Stimulated activated CD8-positive, alpha-beta memory T cell treated with anti-CD3 and anti-CD28 coated beads, Interleukin-15, amount 100 ng/mL, for 4 hours (primary cell): Measurements from ENCODE around the gene HS6ST2.

ENCODE experiments used
- DNase-seq, 2 donors: peaks; one replicate each; pipeline ENCODE4 v3.0.0-alpha.2; 2020; ENCODE audit warnings: low read depth in 2 of 2

HS6ST2 gene

DNA sequence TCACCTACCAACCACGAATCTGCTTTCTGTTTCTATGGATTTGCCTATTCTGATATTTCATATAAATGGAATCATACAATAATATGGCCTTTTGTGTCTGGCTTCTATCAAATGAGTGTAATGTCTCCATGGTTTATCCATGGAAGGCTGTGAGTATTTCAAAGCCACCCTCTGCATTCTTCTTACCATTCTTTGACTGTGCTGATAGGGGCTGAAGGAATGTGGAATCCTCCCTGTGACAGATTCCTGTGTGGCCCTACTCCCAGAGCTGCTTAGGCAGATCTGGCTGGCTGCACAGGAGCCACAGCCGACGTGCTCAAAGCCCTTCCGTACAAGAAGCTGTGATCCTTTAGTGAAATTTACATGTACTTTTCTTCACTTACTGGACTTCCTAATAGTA is 163.2 kb downstream of the HS6ST2 start:
- DNase-seq: no peak

DNA sequence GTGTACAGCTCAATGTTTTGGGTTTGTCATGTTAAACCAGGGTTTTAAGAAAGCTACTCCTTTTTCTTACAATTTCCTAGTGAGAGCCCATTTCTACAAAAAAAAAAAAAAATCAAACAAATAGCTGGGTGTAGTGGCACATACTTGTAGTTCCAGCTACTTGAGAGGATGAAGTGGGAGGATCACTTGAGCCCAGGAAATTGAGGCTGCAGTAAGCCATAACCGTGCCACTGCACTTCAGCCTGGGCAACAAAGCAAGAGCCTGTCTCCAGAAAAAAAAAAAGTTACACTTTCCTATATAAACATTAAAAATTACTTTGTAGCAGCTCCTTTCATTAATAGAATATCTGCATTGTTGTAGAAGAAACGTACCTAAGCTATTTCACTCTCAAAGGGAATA is 166.7 kb downstream of the HS6ST2 start:
- no peak for DNase-seq

DNA sequence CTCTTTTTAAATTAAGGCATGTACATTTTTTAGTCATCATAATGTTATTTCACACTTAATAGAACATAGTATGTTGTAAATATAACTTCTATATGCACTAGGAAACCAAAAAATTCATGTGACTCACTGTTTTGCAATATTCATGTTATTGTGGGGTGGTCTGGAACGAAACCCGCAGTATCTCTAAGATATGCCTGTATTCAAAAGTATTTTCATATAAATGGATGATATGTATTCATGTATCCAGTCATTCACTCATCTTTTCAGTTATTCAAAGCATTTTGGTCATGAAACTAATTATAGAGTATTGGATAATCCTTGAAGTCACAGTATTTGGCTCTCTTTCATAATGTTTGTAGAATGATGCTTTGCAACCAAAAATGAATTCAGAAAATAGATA is 168.1 kb downstream of the HS6ST2 start:
- DNase-seq: no peak

DNA sequence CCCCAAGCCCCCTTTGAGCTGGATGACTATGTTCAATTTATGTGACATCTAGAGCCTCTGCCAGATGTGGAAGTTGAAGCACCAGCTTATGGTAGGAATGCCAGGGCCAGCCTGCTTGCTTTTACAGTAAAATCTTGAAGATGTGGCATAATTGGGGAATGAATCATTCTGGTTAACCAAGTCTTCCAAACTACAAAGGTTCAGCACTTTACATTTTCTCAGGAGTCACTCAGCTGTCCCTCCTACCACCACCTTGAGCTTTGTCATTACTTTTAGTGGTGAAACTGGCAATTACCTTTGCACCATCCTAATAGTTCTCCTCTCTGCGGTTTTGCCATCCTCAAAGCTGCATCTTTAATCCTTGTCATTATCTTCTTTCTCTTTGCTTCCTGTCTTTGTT is 172.2 kb downstream of the HS6ST2 start:
- DNase-seq: no peak

DNA sequence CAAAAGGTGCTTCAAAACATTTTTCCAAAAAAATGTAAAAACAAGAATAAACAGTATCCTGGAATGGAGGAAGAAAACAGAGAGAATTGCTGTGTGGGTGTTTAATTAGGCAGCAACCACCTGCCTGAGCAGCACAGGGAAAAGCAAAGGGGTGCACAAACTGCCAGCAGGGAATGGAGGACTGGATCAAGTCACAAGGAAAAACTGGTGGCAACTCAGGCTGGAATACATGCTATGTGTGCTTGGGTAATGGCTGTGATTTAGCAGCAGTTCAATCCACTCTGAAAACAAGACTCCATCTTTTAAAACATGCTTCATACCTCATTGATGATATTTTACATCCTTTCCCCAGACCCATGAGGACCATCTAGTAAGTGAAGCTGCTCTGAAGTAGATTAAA is 179.5 kb downstream of the HS6ST2 start:
- no peak for DNase-seq

DNA sequence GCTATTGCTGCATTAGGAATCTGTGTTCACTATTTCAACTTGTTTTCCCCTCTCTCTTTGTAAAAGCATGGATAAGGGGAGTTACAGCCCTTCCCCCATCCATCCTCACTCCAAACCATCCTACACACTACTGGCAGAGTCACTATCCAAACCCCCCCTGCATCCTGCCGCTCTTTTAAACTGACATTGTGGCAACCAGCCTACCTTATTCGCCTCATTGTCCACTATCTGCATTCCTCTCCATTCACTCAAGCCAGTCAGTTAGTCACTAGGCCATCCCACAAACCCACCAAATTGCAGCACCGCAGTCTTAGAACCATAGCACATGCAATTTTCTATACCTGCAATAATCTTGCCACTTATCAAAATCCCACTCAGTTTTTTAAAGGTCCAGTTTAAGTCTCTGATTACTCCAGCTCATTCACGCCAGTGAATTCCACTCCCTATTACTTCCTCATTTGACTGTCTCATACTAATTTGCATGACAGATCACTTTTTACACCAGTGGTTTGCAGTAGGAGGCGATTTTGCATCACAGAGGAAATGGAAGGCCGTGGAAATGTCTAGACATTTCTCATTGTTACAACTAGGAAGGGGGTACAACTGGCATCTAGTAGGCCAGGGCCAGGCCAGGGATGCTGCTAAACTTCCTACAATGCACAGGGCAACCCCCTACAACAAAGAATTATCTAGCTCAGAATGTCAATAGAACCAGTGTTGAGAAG is 181.8 kb downstream of the HS6ST2 start:
- DNase-seq: no peak

DNA sequence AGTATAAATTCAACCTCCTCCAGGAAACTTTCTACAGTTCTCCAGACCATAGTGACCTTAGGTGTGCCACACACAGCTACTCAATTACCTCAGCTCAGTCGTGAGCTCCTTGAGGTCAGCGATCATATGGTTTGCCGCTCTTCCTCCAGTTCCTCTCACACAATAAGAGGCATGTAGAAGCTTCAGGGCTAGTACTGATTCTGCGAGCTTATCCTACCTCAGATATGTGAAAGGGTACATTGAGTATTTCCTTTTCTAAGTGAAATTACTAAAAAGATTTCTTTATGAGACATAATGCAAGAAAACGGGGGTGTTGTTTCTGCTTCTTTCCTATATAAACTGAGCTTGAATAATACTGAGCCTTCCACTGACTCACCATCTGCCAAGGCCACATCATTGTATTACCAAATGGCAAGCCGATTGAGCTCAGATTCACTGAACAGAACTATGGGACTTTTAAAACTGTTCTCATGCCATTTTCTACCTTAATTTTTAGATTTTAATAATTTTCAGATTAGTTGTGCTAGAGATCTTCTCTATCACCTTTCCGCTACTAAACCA is 183.1 kb downstream of the HS6ST2 start:
- DNase-seq: no peak

DNA sequence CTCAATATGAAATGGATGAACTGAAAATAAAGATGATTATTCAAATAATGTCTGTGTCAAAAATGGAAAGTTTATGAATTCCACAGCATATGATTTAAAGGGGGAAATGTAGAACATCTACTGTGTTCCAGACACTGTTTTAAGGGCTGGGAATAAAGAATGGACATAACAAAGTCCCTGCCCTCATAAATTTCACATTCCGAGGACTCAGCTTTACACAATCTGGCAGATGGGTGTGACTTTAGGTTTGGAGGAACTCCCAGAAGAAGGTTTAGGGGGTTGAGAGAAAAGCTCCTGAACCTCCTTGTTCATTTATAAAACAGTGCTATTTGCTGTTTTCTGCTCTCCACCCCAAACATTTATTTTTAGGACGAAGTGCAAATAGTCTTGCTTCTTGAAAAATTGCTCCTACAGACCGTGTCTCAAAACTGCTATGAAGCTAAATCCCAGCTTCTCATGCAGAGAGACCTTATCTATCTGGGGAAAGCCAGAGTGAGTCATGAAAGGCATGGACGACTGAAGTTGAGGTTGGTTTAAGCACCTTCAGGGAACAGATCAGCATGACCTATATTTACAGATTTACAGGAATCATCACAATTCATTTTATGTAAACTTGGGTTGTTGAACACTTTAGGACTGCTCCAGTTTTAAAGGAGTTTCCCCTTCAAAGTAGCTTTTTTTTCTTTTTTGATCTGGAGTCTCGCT is 184.3 kb downstream of the HS6ST2 start:
- DNase-seq: no peak

DNA sequence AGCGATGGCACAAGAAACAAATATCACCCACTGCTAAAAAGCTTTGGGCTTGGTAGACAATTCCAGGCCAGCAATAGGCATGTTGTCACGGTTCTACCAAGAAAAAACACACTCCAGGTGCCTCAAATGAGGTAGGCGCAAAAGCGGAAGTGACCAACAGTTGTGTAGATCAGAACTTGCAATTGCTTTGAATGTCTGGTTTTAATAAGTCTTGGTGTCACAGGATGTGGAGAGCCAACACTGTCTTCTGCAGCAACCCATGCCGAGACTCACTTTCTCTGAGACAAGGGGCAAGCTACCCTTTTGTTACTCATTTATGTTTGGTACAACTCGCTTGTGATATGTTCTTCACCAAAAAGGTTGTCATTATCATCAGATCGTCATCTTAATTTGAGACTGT is 188.8 kb downstream of the HS6ST2 start:
- DNase-seq: no peak

DNA sequence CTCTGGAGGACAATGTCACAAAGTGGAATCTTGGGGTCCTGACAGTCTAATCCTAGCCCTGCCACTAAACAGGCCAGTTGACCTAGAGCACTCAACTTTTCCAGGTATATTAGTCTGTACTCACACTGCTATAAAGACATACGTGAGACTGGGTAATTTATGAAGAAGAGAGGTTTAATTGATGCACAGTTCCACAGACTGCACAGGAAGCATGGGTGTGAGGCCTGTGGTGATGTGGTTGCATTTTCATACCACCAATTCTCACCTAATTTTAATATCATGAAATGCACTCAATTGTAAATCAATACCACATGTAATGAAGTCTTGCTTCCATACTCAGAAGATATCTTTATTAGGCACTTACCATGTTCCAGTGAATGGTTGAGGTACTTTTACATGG is 192.0 kb downstream of the HS6ST2 start:
- DNase-seq: no peak

DNA sequence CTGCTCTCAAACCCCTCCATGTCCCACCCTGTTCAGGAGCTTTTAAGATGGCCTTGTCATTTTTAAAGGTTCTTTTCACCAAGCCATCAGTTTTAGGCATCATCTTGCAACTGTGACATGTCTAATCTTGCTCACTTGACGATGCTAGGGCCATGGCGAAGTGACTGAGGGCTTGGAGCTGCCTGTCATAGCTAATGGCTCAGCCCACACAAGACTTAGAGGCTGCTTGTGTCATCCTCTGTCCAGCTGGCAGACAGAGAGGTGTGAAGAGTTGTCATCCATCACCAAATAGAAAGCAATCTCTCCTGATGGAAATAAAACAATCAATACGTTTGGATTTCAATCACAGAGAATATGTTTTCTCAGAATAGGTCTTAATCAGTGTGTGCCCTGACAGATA is 194.9 kb downstream of the HS6ST2 start:
- no peak for DNase-seq

DNA sequence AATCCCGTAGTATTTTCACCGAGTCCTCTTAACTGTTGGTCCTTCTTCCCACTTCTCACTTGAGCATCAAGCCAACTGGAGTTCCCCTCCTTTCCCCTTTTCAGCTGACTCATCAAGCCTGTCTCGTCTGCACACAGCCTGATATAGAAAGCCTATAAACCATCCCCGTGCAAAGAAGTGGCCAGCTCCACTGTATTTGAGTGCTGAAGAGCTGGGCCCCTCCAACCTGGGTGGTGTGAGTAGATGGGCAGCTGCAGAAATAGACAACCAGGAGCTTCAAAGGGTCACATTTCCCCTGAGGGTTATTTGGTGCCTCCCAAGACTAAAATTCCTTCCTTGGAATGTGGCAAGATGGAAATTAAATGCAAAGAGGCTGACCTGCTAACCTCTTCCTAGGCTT is 199.7 kb downstream of the HS6ST2 start:
- no peak for DNase-seq

DNA sequence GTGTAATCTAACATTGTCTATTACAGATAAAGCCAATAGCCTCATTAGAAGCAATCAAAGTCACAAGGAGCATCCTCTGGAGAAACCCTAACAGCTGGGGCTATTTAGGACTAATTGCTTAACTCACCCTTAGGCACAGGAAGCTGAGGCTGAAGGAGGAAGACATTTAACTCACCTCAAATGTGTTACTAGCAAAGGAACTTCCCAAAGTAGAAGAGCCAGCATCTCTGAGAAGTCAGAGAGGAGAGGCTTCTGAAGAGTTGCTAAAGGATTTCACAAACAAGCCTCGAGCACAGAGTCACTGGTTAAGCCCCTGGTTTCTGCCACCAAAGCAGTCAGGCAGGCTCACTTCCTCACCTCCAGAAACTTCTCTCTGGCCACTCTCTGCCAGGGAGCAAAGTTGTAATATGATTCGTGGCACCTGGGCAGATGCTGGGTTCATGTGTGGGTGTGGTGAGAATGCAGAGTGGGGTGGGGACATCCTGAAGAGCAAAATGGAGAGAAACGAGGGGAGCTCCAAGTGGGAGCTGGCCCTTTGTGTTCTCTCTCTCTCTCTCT is 201.3 kb downstream of the HS6ST2 start:
- no peak for DNase-seq

DNA sequence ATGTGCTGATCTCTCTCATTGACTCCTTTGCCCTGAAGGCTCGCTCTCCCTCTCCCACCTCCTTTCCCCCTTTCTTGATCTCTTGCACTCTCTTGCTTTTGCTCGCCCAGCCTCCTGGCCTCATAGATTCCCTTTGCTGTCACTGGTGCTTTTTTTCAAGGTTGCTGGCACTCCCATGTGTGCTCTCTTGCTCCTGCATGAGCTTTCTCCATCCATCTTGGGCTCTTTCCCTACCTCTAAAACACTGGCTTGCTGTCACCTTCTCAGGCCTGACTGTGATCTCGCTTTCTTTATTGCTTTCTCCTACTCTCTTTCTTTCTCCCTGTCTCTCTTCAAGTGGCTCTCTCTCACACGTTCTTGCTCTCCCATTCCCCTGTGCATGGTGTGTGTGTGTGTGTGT is 202.0 kb downstream of the HS6ST2 start:
- no peak for DNase-seq

DNA sequence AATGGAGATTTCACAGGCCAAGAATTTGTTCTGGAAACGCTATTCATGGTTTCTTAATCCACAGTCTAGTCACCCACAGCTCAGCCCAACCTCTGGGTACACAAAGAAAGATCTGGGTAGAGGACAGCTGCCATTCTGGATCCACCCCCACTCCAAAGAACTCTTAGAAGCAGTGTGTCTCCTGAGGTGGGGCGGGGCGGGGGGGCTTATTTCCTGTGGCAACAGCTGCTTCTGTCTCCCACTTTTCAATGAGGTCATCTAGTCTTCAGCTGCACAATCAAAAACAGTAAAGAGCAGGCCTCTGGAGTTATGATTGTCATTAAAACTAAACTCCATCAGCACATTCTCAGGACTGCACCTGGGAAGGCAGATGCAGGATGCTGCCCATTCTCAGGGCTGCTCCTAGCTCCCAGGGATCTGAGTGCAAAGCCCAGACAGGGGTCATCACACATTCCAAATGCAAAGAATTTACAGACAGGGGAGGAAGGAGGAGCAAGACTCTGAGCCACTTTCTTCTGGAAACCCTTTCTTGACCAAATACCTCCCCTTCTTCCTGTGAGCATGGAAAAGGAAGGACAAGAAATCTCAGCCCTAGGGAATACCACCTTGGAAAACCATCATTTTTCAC is 207.3 kb downstream of the HS6ST2 start:
- no peak for DNase-seq

DNA sequence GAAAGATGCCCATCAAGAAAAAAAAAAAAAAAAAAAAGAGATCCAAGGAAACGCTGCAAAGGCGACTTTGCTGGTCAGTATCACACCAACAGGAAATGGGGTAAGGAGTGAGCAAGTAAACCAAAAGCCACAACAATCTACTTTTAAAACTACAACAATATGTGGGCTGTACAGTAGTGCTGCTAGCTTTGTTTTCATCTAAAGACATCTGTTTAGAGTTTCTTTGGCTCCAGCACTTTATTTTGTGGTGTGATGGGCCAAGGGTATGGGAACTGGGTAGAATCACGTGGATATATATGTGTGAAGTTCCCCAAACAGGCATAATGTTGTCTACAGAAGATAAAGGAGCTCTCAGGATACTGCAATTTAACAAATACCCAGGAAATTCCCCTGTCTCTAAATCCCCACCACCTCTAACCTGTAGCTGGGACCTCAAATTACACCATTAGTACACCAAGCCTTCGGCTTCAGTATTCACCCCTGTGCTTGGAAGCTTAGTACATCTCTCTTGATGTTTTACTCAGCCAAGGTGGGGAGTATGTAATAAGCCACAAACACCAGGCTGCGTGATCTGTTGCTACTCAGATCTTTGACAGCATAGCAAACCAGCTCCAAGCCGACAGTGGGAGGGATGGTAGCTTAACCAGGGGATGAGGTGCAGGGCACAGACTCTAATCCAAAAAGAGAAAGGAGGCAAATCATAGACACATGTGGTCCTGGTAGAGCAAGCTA is 207.9 kb downstream of the HS6ST2 start:
- no peak for DNase-seq

DNA sequence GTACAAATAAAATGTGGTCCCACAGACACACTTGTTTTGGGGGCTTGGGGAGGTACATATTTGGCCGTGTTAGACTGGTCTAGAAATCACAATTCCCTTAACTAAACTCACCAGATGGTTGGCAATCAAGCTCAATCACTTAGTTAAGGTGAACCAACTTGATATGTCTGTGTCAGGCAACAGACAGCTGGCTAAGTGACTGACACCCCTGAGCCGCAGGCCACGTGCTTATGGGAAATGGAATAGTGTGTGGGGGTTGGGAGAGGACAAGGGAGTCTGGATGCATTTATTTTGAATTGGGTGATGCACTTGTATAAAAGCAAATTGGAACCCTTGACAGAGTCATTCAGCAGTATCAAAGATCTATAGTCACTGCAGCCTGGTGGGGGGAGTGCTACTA is 209.0 kb downstream of the HS6ST2 start:
- no peak for DNase-seq

DNA sequence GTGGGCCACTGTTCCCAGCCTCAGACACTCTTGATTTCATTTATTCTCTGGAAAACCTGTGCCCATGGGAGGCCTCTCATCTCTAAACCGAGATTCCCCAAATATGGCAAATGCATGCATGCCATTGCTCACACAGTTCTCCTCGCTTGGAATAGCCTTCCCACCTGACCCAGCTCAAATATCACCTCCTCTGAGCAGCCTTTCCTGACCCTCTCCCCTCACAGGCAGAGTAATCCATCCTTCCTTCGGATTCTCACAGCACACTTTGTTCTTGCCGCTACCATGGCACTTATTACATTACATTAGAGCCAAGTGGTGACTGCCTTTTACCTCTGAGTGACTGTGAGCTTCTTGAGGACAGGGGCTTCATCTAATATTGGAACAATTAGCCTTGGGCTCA is 209.5 kb downstream of the HS6ST2 start:
- no peak for DNase-seq

DNA sequence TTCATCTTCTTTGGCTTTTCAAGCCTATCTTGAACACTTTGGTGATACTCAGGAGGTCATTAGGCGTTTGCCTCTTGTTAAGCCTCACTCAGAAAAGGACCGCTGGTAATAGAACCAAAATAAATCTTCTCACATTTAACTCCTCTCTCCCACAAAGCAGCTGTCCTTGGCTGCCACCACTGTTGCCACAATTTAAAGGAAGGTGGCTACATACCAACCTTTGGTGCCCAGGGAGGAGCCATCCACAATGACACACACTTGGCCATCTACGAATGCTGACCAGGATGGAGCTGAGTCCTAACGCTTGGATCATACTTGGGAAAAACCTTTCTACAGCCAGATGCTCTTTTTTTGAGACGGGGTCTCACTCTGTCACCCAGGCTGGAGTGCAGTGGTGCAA is 210.2 kb downstream of the HS6ST2 start:
- DNase-seq: no peak

DNA sequence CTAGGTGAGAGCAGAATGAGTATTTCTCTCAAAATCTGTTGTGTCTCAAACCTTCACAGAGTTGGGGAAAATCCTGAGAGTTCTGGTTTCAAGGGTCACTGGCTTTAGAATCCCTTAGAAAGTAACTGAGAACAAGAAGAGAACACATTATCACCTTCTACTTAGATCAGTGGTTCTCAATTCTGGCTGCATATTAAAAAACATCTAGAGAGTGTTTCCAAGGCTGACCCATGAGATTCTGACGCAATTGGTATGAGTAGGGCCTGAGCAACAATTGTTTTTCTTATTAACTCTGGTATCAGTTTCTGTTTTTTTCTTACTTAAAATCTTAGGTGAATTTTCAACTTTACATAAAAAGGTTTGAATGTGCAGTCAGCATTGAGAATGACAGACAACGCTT is 212.8 kb downstream of the HS6ST2 start:
- no peak for DNase-seq

DNA sequence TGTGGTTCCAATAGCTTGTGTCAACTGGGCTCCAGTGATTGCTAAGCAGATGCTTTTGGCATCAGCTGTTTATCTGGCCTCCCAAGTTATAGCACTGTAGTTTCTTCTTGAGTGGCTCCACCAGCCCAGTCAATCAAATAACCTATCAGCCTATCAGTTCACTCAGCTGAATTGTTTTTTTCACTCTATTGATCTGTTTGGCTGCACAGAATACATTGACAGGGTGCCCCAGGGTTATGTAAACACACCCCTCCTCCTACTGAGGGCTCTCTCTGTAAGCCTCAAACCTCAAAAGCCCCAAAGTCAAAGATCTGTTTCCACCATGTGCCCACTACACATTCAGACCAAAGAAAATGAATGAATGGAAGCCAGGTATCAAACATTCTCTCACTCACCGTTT is 214.0 kb downstream of the HS6ST2 start:
- DNase-seq: no peak

DNA sequence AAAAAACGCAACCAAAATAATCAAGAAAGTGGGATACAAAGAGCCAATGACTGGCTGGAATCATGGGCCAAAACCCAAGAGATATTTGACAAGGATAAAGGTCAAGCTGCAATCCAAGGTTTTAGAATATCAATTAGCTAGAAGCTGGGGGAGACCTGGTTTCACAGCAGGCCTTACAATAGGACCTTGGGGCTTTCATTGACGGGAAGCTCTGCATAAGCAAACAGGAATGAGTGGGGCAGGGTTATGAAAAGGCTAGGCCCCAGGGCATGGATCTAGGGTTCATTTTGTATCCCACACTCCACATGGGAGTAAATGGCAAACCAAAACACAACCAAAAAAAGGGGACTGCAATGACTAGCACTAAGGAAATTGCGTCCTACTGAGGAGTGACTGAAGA is 215.3 kb downstream of the HS6ST2 start:
- DNase-seq: no peak
